RPMI7951 (cell line): ENCODE measurements around the gene ZNF121. TPM values are rescaled to one million over a fixed set of nuclear protein-coding genes. Genes with fewer than 3 reads are reported as not detected.

ENCODE experiments used
- DNase-seq: peaks from one replicate; pipeline ENCODE4 v3.0.0-alpha.2; 2012; ENCODE audit warnings: low read depth
- total RNA-seq: library from RNA; depleted of rRNA; stranded (reverse); fragments of >200 nt; shearing (Covaris generic); gene quantifications from 2 replicates; pipeline ENCODE4 v1.2.3, GENCODE V29; 2014; rRNA removed

Gene ZNF121
- total RNA-seq, 1 experiment from 2014 or later: 29.2 TPM

DNA sequence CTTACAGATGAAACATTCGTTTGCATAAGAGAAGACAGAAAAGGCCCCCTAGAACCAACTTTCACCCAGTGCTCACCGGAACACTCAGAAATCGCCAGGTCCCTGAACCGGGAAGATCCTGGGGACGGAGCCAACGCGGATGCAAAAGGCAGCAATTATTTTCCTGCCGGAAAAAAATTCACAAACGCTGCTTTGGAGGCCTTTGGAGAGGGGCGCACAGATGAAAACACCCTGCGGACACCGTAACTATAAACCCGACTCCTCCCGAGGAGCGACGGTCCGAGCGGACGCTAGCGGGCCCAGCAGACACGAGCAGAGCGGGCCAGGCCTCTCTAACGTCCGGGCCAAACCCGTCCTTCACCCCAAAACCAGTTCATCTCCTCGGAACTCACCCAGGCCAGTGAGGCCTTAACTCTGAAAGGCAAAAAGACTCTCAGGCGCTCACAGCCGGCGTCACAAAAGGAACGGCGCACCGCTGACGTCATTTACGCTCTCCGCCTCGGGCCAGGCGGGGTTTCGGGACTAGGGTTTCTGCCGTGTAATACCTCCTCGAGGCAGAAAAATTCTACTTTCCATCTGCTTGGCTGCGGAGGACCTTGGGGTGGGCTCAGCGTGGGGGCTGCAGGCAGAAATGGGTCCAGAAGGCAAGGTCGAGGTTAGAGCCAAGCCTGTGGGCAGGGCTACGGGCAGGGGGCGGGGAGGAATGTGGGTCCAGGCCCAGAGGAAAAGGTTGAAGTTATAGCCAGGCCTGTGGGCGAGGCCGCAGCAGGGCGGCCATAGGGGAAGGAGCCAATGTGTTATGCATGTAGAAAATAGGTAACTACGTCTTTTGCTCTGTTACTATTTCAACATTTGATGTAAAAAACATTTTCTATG is 45.9 kb downstream of the ZNF121 start, which contains the start of gene ZNF426:
Gene ZNF426 (minus strand): TSS at position 463 of the 876 bp plus-strand sequence. CDS start 2,413 bp downstream, outside the sequence.
- DNase-seq: peak; percentile 87

GRCh38 chr19:9535934-9536333 is 48.4 kb downstream of the ZNF121 start:
- DNase-seq: peak; percentile 10

DNA sequence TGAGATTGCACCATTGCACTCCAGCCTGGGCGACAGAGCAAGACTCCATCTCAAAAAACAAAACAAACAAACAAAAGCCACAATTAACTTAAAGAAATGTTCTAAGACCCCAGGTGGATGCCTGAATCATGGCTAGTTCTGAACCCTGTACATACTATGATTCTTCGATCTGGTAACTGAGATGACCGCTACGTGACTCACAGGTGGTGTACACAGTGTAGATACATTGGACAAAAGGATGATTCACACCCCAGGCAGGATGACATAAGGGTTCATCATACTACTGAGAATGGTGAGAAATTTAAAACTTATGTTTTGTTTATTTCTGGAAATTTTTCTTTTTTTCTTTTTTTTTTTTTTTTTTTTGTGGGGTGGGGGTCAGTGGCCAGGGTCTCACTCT is 52.4 kb downstream of the ZNF121 start:
- DNase-seq: peak; percentile 62

DNA sequence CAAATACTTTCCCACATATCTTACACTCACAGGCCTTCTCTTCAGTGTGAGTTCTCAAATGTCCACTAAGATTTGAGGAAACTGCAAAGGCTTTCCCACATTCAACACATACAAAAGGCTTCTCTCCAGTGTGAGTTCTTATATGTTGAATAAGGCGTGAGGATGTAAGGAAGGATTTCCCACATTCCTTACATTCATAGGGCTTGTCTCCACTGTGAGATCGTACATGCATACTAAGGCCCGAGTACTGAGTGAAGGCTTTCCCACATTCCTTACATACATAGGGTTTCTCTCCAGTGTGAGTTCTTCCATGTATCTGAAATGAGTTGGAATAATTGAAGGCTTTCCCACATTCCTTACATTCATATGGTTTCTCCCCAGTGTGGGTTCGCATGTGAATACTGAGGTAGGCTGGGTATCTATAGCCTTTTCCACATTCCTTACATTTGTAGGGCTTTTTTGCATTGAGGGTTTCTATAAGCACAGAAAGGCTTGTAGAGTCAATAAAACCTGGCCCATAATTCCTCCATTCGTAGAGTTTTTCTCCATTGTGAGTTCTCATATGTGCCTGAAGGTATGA is 55.5 kb downstream of the ZNF121 start:
- DNase-seq: peak; percentile 31

DNA sequence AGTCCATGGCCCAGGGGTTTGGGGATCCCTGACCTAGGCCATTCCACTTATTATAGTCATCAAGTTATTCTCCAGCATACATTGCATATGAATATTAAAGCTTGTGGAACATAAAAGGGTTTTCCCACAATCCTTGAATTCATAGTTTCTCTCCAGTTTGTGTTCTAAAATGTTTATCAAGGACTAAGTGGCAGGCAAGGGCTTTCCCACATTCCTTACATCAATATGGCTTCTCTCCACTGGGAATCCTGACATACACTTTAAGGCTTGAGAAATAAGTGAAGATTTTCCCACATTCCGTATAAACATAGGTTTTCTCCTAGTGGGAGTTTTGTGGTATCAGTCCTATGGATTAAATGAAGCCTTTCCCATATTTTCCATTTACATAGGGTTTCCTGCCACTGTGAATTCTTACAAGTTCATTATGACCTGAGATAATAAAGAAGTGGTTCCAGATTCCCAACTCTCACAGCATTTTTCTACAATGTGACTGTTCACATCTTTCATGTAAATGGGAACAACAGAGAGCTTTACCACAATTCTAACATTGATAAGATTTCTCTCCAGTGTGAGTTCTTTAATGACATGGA is 60.3 kb downstream of the ZNF121 start:
- no peak for DNase-seq

Other genes starting within 250 kb of the ZNF121 start
- gene ZNF177, start 221.5 kb downstream of the ZNF121 start, total RNA-seq: 2.5 and 3.1 TPM in 2 replicates
- gene ZNF266, start 148.9 kb downstream of the ZNF121 start, total RNA-seq: 10.8 and 11.5 TPM in 2 replicates
- 3.1 and 4.2 TPM in 2 replicates for gene ZNF560, start 85.9 kb downstream of the ZNF121 start, total RNA-seq
- 8.5 and 13.8 TPM in 2 replicates for gene ZNF426, start 45.9 kb downstream of the ZNF121 start, total RNA-seq
- 9.0 and 19.2 TPM in 2 replicates for gene ZNF561, start 36.7 kb upstream of the ZNF121 start, total RNA-seq
- 26.2 and 34.0 TPM in 2 replicates for gene ZNF562, start 90.6 kb upstream of the ZNF121 start, total RNA-seq
- gene ZNF846, start 184.2 kb upstream of the ZNF121 start, total RNA-seq: 12.4 and 12.6 TPM in 2 replicates
- gene FBXL12, start 234.6 kb upstream of the ZNF121 start, total RNA-seq: 13.9 and 20.9 TPM in 2 replicates
- 634 and 688 TPM in 2 replicates for gene UBL5, start 243.4 kb upstream of the ZNF121 start, total RNA-seq